HepG2 (cell line): Measurements from ENCODE around the gene FXYD1. TPM values are rescaled to one million over a fixed set of nuclear protein-coding genes. Genes with fewer than 3 reads are reported as not detected.

Source experiments
- ATF2 ChIP-seq: sonication (generic); formaldehyde crosslinking; IDR thresholded peaks from 2 replicates; pipeline ENCODE4 v1.4.0; 2020; ENCODE audit warnings: missing genetic modification reagents
- DMTF1 ChIP-seq: sonication (generic); formaldehyde crosslinking; IDR thresholded peaks from 2 replicates; pipeline ENCODE4 v1.4.0; 2020; ENCODE audit warnings: mild to moderate bottlenecking, missing genetic modification reagents
- DNMT1 ChIP-seq: sonication (generic); formaldehyde crosslinking; IDR thresholded peaks from 2 replicates; pipeline ENCODE4 v1.5.1; 2020; ENCODE audit warnings: mild to moderate bottlenecking, missing genetic modification reagents
- HMG20B ChIP-seq: conservative IDR thresholded peaks from 2 replicates; pipeline ENCODE4 v1.6.1; 2016; ENCODE audit warnings: missing genetic modification reagents, missing compliant biosample characterization
- HMGXB4 ChIP-seq, 2 experiments: sonication (generic) in 1 of 2; formaldehyde crosslinking in 1 of 2; IDR thresholded peaks; 2 replicates each; pipeline versions ENCODE4 v1.4.0 to v1.6.1; 2018 to 2020; ENCODE audit warnings: missing genetic modification reagents in 2 of 2, borderline replicate concordance in 1 of 2, low read depth in 1 of 2, mild to moderate bottlenecking in 1 of 2, missing biosample characterization in 1 of 2
- MTF2 ChIP-seq: sonication (generic); formaldehyde crosslinking; IDR thresholded peaks from 2 replicates; pipeline ENCODE4 v1.5.0; 2020; ENCODE audit warnings: missing genetic modification reagents, borderline replicate concordance
- RORA ChIP-seq: sonication (generic); formaldehyde crosslinking; IDR thresholded peaks from 2 replicates; pipeline ENCODE4 v1.5.0; 2020; ENCODE audit warnings: mild to moderate bottlenecking, missing genetic modification reagents, moderate library complexity
- RXRA ChIP-seq: sonication (generic); formaldehyde crosslinking; IDR thresholded peaks from 2 replicates; pipeline ENCODE4 v1.5.1; 2020; ENCODE audit warnings: missing genetic modification reagents
- RXRB ChIP-seq: IDR thresholded peaks from 2 replicates; pipeline ENCODE4 v1.6.1; 2016; ENCODE audit warnings: borderline replicate concordance, missing genetic modification reagents, missing compliant biosample characterization
- SMAD9 ChIP-seq: sonication (generic); formaldehyde crosslinking; IDR thresholded peaks from 2 replicates; pipeline ENCODE4 v1.5.1; 2020; ENCODE audit warnings: mild to moderate bottlenecking, missing genetic modification reagents
- TGIF2 ChIP-seq: IDR thresholded peaks from 2 replicates; pipeline ENCODE4 v1.6.1; 2016; ENCODE audit warnings: control low read depth, missing compliant biosample characterization
- TRIM24 ChIP-seq: sonication (generic); formaldehyde crosslinking; IDR thresholded peaks from 2 replicates; pipeline ENCODE4 v1.8.0; 2022; ENCODE audit warnings: mild to moderate bottlenecking, missing genetic modification reagents
- YEATS2 ChIP-seq: sonication (generic); formaldehyde crosslinking; IDR thresholded peaks from 2 replicates; pipeline ENCODE4 v1.4.0; 2020; ENCODE audit warnings: missing genetic modification reagents, borderline replicate concordance
- ZBTB20 ChIP-seq: sonication (generic); formaldehyde crosslinking; IDR thresholded peaks from 2 replicates; pipeline ENCODE4 v1.8.1; 2023; ENCODE audit warnings: missing genetic modification reagents, low read depth, mild to moderate bottlenecking, borderline replicate concordance
- ZNF205 ChIP-seq: IDR thresholded peaks from 2 replicates; pipeline ENCODE4 v1.6.1; 2018; ENCODE audit warnings: missing biosample characterization, missing genetic modification reagents
- ZNF557 ChIP-seq: sonication (generic); formaldehyde crosslinking; IDR thresholded peaks from 2 replicates; pipeline ENCODE4 v1.4.0; 2020; ENCODE audit warnings: missing genetic modification reagents
- ZNF598 ChIP-seq: sonication (generic); formaldehyde crosslinking; IDR thresholded peaks from 2 replicates; pipeline ENCODE4 v1.5.1; 2020; ENCODE audit warnings: mild to moderate bottlenecking, missing genetic modification reagents, borderline replicate concordance
- ZNF749 ChIP-seq: sonication (generic); formaldehyde crosslinking; IDR thresholded peaks from 2 replicates; pipeline ENCODE4 v1.8.0; 2022; ENCODE audit warnings: mild to moderate bottlenecking, missing genetic modification reagents, moderate library complexity, borderline replicate concordance
- polyA plus RNA-seq, 8 experiments: library from polyadenylated mRNA; depleted of rRNA in 3 of 8; stranded (reverse) in 7 of 8; unstranded in 1 of 8; fragments of >200 nt; fragmentation: Illumina TruSeq in 4 of 8; extraction: Trizol in 4 of 8; gene quantifications; 2 replicates each; pipeline versions ENCODE4 v1.2.1 to v1.2.3, GENCODE V29; 2011 to 2016; ENCODE audit warnings: low read depth in 4 of 8, missing spikeins in 1 of 8, mixed read lengths in 1 of 8; ENCODE audit not compliant: insufficient read depth in 1 of 8
- total RNA-seq, 5 experiments: library from RNA; depleted of rRNA; stranded (reverse); fragments of >200 nt; fragmentation: Illumina TruSeq; extraction: Trizol; gene quantifications; 2 replicates each; pipeline ENCODE4 v1.2.3, GENCODE V29; 2016; ENCODE audit warnings: low read depth in 1 of 5
- TF ChIP-seq, protein P1 (sequence below): sonication (generic); formaldehyde crosslinking; IDR thresholded peaks from 2 replicates; pipeline ENCODE4 v1.4.0; 2020; ENCODE audit warnings: missing genetic modification reagents, borderline replicate concordance
- TF ChIP-seq, protein P2 (sequence below): IDR thresholded peaks from 2 replicates; pipeline ENCODE4 v1.6.1; 2016; ENCODE audit warnings: low read depth, borderline replicate concordance
- TF ChIP-seq, protein P3 (sequence below): sonication (generic); formaldehyde crosslinking; IDR thresholded peaks from 2 replicates; pipeline ENCODE4 v1.8.0; 2022; ENCODE audit warnings: low read depth, missing genetic modification reagents

Gene FXYD1
- total and polyA plus RNA-seq, 2 of the 13 experiments (the other 11 are each of a cell fraction or from before 2014, with no cell fraction given): 31.2 TPM; not detected in 1

DNA sequence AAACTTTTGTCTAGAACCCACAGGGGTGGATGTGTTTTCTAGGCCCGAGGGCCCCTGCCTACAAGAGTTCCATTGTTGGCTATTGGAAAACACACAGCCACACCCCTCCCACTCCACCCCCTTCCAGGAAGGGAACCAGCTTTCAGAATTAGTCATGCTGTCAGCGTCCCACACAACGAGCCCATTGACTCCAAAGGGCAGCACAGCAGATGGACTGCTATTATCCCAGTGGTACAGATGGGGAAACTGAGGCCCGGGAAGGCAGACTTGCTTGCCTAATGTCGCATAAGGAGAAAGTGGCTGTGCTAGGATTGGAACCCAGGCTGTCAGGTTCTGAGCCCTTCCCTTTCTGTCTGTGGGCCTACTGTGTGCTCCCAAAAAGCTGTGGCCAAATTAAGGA lies 31.1 kb upstream of the FXYD1 start (continued):
- no peak for TF ChIP-seq RORA (CRISPR knock-in tag)
- TF ChIP-seq MTF2 (CRISPR knock-in tag): no peak
- no peak for TF ChIP-seq ZNF557
- no peak for TF ChIP-seq ZNF749 (CRISPR knock-in tag)
- TF ChIP-seq, protein P1, sequence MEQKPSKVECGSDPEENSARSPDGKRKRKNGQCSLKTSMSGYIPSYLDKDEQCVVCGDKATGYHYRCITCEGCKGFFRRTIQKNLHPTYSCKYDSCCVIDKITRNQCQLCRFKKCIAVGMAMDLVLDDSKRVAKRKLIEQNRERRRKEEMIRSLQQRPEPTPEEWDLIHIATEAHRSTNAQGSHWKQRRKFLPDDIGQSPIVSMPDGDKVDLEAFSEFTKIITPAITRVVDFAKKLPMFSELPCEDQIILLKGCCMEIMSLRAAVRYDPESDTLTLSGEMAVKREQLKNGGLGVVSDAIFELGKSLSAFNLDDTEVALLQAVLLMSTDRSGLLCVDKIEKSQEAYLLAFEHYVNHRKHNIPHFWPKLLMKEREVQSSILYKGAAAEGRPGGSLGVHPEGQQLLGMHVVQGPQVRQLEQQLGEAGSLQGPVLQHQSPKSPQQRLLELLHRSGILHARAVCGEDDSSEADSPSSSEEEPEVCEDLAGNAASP (CRISPR knock-in tag): peak; percentile 45; the same call in 1 of the 2 replicates
- no peak for TF ChIP-seq HMG20B (CRISPR knock-in tag)
- no peak for TF ChIP-seq ZNF205 (CRISPR knock-in tag)
- TF ChIP-seq TRIM24 (CRISPR knock-in tag): no peak
- no peak for TF ChIP-seq ATF2
- no peak for TF ChIP-seq RXRB (CRISPR knock-in tag)
- no peak for TF ChIP-seq DNMT1 (CRISPR knock-in tag)
- TF ChIP-seq ZBTB20 (CRISPR knock-in tag): no peak
- TF ChIP-seq, protein P2, sequence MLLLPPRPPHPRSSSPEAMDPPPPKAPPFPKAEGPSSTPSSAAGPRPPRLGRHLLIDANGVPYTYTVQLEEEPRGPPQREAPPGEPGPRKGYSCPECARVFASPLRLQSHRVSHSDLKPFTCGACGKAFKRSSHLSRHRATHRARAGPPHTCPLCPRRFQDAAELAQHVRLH (CRISPR knock-in tag): peak; percentile 27; the same call in 1 of the 2 replicates
- TF ChIP-seq ZNF598 (CRISPR knock-in tag): no peak
- peak; percentile 39; the same call in 1 of the 2 replicates for TF ChIP-seq YEATS2 (CRISPR knock-in tag)
- TF ChIP-seq DMTF1 (CRISPR knock-in tag): no peak
- TF ChIP-seq RXRA (CRISPR knock-in tag): peak; percentile 45; the same call in 1 of the 2 replicates
- TF ChIP-seq, protein P3, sequence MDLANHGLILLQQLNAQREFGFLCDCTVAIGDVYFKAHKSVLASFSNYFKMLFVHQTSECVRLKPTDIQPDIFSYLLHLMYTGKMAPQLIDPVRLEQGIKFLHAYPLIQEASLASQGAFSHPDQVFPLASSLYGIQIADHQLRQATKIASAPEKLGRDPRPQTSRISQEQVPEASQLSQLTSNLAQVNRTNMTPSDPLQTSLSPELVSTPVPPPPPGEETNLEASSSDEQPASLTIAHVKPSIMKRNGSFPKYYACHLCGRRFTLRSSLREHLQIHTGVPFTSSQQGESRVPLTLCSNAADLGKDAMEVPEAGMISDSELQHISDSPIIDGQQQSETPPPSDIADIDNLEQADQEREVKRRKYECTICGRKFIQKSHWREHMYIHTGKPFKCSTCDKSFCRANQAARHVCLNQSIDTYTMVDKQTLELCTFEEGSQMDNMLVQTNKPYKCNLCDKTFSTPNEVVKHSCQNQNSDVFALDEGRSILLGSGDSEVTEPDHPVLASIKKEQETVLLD (CRISPR knock-in tag): no peak
- peak in 1 of 2 experiments; percentile 48; a peak in 1 of 4 replicates for TF ChIP-seq HMGXB4 (CRISPR knock-in tag; IDR thresholded peaks at IDR 0.05; ENCODE audit: borderline replicate concordance in 1 of 2, low read depth in 1 of 2)
- no peak for TF ChIP-seq SMAD9 (CRISPR knock-in tag)
- TF ChIP-seq TGIF2 (CRISPR knock-in tag): peak; percentile 67; the same call in 1 of the 2 replicates
